Activated T-cell treated with anti-CD3 and anti-CD28 coated beads, Interleukin-2, amount 50 U/mL, for 48 hours (primary cell): ENCODE measurements around the gene C2CD4C.

ENCODE experiments used
- DNase-seq, 2 experiments: peaks; one replicate each; pipeline ENCODE4 v3.0.0-alpha.2; 2020

The C2CD4C gene

DNA sequence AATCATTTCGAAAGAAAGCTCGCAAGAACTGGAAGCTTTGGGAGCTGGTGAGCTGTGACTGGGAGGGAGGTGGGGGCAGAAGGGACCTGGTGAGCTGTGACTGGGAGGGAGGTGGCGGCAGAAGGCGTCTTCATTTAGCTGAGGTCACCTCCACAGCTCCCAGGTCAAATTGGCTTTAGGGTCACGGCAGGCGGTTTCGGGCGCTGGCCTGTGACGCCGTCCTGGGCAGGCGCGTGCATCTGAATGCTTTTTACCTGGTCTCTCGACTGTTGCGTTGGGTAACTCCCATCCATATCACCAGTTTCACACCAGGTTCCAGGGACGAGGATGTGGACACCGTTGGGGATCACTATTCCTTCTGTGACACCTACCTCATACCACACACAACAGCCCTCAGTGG is 29.2 kb downstream of the C2CD4C start:
- no peak for DNase-seq

GRCh38 chr19:378706-379105 is 30.2 kb downstream of the C2CD4C start:
- no peak for DNase-seq

DNA sequence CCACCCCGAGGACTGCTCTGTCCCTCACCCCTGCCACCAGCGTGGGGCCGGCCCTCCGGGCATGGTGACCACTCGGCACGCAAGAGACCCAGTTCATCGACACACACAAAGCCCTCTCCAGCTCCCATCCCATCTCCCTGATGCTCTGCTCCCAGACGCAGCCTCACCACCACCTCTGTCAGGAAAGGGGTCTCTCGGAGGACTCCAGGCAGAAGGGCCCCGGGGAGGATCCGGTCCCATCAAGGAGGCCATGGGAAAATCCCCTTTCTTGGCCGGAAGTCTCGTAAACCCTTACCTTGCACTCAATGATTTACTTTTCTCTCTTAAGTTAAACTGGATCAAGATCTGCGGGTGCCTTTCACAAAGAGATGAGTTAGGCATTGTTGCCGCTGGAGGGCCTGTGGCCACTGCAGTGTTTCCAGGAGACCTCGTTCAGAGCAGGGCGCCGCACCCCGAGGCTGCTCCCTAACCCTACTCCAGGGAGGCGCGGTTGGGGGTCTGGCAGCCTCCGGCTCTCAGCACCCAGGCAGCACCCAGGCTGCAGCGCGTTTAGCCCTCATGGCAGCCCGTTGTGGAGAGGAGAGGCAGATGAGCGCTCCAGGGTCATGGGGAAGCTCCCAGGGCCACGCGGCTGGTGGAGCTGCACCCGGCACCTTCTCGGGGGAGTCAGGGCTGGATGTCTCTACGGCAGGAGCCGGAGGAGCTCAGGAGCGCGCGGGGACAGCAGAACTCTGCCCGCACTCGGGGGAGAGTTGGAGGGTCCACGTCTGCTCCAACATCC is 31.0 kb downstream of the C2CD4C start:
- DNase-seq = no peak

DNA sequence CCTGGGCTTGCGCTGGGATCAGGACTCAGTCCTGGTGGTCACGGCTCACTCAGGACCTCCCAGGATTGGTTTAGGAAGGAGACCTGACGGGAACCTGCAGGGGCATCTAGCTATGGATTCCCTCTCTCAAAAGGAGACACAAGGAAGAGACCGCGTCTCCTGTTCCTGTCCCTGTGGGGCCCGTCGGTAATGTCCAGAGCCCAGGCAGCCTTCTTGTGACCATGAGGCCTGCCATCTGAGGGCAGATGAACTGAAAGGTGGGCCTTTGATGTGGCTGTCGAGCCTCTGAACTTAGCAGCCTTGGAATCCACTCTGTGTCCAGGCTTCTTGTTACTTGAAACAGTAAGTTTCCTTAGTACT is 32.9 kb downstream of the C2CD4C start:
- DNase-seq = no peak

DNA sequence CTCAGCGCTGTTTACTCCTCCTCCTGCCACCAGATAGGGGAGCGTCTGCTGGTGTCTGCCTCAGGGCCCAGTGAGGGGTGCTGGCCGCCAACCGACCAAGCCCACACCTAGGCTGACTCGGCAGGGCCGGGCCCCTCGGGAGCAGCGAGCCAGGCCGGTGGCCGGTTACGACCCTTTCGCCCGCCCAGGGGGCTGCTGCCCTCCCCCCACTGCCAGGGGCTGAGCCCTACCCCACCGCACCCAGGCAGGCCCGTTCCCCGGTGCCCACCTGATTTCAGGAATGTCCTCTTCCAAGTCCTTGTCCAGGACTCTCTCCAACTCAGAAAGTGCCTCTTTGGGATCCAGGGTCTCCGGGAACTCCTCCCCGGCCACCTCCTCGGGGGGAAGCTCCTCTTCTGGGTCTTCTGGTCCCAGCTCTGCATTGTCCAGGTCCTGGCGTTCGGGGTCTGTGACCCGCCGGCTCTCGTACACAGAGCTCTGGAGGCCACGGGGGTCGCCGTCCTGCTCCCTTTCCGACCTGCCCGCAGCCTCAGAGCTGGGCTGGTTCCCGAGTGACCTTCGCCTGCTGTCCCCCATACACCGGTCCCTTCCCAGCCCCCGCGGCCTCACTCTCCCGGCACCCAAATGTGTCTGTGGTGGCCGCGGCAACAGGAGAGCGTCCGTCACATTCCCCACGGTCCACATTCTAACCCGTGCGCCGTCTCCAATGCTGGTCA is 33.4 kb downstream of the C2CD4C start:
- no peak for DNase-seq

DNA sequence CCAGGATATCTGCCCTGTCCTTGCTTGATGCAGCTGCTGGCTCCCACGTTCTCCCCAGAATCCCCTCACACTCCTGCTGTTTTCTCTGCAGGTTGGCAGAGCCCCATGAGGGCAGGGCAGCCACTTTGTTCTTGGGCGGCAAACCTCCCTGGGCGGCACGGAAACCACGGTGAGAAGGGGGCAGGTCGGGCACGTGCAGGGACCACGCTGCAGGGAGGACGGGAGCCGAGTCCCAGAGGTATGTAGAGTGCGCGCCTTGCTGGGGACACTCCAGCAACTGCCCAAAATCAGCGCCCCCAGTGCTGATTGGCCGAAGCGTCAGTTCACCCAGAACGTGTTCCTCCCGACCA is 34.1 kb downstream of the C2CD4C start:
- no peak for DNase-seq

DNA sequence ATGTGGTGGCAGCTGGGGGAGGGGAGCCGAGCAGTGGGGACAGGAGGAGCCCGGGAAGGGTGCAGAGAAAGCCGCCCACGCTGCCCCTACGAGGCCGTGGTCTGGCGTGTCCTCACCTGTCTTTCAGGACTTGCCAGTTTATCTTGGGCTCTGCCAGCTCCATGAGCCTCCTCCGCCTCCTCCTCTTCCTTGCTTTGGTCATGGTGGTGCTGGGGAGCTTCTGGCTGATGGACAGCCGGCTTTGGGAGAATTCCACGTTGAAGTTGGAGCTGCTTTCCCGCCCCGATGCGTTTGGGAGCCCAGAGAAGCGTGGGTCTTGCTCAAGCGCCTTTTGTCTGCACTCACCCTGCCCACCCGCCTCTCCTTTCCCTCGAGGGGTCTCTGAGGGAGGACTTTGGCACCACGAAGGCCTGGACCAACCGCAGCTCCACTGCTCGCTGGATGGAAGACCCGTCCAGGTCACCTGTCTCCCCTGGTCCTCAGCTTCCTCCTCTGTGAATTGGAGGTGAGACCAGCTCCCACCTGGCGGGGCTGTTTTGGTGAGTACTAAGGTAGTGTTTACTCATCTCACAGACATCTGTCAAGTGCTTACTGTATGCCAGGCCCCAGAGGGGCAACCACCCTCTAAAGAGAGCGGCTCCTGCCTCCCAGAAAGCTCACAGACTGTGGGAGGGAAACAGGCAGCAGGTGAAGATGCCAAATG is 34.6 kb downstream of the C2CD4C start:
- no peak for DNase-seq

DNA sequence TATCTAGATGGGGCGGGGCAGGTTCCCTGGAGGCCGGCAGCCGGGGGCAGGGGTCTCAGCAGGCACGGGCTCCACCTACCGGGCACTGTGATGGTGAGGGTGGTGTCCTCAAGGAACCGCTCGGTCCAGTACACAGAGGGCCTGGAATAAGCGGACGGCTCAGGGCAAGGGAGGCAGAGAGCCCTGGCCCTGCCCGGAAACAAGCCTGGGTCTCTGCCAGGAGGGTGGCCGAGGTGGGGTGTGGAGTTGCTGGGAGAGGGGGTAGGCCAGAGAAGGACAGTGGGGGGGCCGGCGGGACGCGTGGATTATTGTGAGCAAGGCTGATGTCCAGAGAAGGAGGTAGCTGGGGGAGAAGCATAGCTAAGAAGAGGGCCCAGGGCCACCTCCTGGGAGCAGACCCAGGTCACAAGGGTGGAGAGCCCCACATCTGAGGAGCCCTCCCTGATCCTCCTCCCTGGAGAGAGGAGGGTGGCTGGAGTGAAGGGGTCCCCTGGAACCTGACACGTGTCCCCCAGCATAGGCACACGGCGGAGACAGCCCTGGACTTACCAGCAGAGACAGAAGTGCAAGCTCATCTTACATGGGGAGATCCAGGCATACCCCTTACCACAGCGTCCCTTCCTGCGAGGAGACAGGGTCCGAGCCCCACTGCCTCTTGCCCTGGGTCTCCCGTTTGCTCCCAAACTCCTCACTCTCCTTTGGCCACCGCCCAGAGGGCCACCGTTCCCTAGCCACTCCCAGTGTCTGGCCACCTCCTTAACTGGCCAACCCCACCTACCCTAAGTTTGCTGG is 35.4 kb downstream of the C2CD4C start:
- DNase-seq = no peak

- DNase-seq = no peak
Observed at GRCh38 chr19:372306-372890, 36.5 kb downstream of the C2CD4C start.

DNA sequence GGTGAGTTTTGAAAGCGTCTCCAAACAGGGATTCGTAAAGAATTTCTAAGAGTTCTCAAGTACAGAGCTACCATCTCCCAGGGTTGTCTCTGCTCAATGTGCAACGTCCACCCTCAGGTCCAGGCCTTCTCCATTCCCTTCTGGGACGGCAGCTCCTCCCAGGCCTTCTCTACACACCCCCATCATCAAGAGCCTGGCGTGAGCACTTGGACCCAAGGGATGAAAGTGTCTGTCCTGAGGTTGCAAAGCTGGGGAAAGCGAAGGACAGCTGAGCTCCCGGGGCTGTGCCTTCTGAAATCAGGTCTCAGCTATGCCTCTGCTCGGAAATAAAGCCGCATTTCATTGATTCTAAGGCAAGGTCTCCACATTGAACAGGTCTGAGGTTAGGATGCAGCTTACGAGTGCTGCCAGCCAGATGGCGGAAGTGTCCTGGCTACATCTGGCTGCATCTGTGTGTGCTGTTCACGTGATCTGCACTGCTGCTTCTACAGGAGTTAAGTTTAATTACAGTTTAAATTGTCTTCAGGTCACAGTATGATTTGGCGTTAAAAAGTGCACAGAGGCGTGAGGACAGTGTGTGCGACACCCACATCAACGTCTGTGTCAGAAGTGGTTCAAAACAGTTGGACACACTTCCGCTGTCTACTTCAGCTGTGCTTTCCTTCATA is 37.3 kb downstream of the C2CD4C start:
- no peak for DNase-seq

GRCh38 chr19:370641-371330 is 38.2 kb downstream of the C2CD4C start:
- DNase-seq = no peak

GRCh38 chr19:369876-370275 is 39.1 kb downstream of the C2CD4C start:
- no peak for DNase-seq

GRCh38 chr19:369256-369655 is 39.7 kb downstream of the C2CD4C start:
- no peak for DNase-seq

DNA sequence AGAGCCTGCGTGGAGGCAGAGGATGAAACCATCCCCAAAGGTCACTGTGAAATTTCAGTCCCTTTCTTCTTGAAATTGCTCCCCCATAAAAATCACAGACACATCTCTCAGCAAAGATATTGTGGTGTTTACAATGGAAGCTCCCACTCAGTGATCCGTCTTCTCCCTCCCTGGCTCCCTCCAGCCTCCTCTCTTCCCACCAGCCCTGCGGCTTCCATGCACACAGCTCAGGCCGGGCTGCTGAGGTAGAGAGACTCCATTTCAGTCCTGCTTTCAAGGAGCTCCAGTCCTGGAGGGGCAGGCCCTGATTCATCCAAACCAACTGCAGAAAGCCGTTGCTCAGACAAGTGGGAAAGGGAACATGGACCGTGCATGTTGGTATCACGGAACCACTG is 40.3 kb downstream of the C2CD4C start:
- no peak for DNase-seq

DNA sequence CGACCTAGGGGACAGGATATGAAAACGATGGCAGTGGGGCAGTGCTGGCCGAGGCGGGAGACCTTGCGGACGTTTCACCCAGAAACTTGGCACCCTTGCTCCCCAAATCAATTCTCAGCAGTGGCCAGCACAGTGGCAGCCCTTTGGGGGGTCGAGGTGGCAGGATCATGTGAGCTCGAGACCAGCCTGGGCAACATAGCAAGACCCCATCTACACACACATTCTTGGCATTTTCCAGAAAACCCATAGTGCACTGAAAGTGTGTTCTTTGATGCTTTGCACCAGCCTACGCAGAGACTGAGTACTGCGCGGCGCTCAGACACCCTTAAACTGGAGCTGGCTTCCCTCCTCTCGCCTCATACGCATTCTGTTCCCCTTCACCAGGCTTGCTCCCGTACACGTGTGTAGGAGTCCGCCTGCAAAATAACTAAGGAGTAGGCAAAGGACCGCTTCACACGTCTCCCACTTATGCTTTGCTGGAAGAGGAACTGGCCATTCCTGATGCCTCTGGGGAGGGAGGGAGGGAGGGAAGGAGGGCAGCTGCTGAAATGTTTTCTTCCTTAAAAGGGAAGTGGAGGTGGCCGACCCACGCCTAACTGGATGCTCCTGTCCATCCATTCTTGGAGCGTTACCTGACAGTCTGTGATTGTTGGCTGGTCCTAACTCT is 40.9 kb downstream of the C2CD4C start:
- no peak for DNase-seq

DNA sequence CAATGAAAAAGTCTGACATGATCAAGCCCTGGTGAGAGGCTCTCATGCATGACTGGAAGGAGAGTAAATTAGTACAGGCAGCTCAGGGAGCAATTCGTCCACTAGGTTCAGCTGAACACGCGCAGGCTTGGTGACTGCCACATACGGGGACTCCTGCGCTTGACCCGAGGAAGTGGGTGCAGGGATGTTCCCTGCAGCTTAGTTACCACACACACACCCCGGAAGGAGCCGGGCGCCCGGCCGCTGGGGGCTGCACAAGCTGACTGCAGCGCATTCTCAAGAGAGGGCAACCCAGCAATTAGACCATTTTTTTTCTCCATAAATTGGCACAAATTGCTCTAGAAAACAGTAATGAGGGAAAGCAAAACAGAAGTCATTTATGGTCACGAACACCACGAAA is 41.4 kb downstream of the C2CD4C start:
- no peak for DNase-seq

DNA sequence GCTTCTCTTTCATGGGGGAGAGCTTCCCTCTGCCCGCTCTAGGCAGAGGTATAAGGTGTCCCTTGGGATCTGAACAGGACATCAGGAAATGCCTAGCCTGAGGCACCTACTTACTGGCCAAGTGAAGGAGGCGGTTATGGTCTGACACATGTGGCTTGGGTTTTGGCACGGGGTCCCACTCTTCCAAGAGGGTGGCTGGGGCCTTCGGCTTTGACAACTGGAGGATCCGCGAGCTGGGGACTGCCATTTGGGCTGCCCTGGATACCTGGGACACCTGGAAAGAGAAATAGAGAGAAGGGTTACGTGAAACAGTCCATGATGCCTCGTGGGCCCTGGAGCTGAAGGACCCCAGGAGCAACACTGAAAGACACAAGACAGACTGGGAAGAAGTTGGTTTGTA is 42.0 kb downstream of the C2CD4C start:
- no peak for DNase-seq

GRCh38 chr19:366205-366783 is 42.7 kb downstream of the C2CD4C start:
- no peak for DNase-seq

GRCh38 chr19:364496-365287 is 44.3 kb downstream of the C2CD4C start:
- no peak for DNase-seq

- no peak for DNase-seq
Observed at GRCh38 chr19:362683-363082, 46.3 kb downstream of the C2CD4C start.
